GM12874 (cell line): ENCODE data around the gene GABRG3.

ENCODE experiments used
- CTCF ChIP-seq: IDR thresholded peaks from 2 replicates; pipeline ENCODE4 v1.5.1; 2011; ENCODE audit warnings: low read depth, mild to moderate bottlenecking, control low read depth, low read length, moderate library complexity; ENCODE audit not compliant: insufficient read depth

Gene GABRG3

GRCh38 chr15:26967719-26968269, 3.2 kb upstream of the GABRG3 start:
- no peak for TF ChIP-seq CTCF

- no peak for TF ChIP-seq CTCF
Observed at GRCh38 chr15:26968806-26969205, 2.2 kb upstream of the GABRG3 start.

GRCh38 chr15:26971271-26972018, 464 bp downstream of the GABRG3 start:
- no peak for TF ChIP-seq CTCF

- TF ChIP-seq CTCF: no peak
Observed at GRCh38 chr15:26972636-26973035, 1.7 kb downstream of the GABRG3 start.

GRCh38 chr15:26974120-26974780, 3.3 kb downstream of the GABRG3 start:
- TF ChIP-seq CTCF: no peak

- TF ChIP-seq CTCF: no peak
Observed at GRCh38 chr15:26981492-26981891, 10.5 kb downstream of the GABRG3 start.

GRCh38 chr15:26983822-26984221, 12.8 kb downstream of the GABRG3 start:
- TF ChIP-seq CTCF: no peak
